ENCODE results near the gene OTOF.
A peak's percentile ranks its signal among the peaks of the same experiment; 100 is the strongest.

The OTOF gene

GRCh38 chr2:26495705-26496297, 17.9 kb upstream of the OTOF start:
- DNase-seq = no peak

GRCh38 chr2:26494891-26495290, 17.0 kb upstream of the OTOF start:
- no peak for DNase-seq

- no peak for DNase-seq
Observed at GRCh38 chr2:26494199-26494598, 16.3 kb upstream of the OTOF start.

- DNase-seq = no peak
Observed at GRCh38 chr2:26493566-26493965, 15.6 kb upstream of the OTOF start.

DNA sequence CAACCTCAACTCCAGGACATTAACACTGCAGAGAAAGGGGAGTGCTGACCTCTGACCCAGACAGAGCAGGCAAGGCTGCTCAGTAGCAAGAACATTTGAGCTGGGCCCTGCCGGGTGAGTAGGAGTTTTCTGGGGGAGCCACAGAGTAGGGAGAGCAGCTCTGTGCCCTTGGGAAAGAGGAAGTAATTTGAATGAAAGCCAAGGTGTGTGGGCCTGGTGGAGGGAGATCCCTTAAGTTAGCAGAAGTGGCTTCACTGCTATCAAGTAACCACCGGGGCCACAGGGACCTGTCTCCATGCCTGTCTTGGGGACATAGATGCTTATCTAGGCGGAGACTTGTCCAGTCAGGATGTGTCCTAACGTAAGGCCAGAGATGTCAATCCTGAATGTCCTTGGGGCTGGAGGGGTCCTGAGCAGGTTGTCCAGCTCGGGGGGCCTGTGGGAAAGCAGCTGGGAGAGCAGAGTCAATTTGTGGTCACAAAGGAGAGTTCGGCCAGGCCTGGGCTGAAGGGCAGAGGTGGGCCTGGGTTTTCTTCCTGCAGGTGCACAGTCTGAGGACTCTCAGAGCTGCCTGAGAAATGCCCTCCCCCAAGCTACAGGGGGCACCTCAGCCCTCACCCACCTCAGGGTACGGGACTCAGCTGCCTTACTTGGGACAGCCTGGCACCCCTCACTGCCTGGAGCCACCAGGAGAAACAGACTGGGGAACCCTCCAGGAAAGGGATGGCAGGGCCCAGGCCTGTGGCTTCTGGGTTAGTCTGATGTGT, 15.0 kb upstream of the OTOF start:
- peak; percentile 8 for DNase-seq

DNA sequence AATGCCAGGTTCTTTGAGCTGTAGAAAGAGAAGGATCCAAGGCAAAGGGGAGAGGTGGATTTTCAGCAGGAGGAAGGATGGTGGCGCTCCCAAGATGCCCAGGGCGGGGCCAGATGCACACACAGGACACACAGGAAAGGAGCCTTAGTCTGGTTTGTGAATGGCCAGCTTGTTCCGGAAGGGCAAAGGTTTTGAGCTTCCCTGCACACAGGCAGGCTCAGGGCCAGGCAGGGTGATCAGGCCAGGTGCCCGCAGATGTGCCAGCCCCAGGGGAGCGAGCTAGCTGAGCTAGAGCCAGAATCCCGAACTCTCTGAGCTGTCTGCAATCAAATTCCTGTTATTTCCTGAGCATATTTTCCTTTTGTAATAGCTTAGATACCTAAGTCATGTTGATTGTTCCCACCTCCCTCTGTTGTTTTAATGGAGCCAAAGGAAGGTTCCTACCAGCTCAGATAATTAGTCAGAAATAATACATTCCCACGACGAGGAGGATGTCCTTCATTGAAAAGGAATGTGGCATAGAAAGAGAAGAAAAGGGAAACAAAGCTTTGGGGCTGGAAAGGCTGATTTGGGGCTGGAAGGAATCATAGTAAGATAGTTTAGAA, 13.7 kb upstream of the OTOF start:
- no peak for DNase-seq

DNA sequence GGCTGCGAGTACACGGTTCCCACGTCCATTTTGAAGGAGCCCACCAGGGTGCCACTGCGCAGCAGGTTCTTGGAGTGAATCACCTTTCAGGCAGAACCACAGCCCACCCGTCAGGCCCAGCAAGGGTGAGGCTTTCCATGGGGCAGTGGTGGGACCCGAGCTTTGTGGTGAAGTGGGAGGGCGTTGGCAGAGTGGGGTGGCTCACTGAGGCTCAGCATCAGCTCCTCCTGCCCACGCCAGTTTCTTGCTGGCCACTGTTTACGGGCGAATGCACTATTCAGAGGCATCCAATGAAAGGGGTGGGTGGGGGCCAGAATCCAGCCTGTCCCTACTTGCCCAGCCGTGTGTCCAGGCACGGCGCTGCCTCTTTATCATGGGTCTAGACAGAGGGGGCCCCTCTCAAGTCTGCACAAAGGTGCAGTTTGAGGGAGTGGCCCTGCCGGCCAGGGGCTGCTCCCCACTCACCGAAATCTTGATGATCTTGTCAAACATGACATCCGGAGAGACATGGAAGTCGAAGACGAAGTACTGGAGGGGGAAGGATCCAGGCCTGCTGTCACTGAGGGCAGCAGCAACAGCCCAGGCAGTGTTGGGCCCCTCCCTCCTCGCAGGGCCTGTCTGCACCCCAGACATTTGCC, 11.4 kb upstream of the OTOF start:
- no peak for DNase-seq

- no peak for DNase-seq
Observed at GRCh38 chr2:26488463-26489212, 10.7 kb upstream of the OTOF start.

- no peak for DNase-seq
Observed at GRCh38 chr2:26487192-26487591, 9.3 kb upstream of the OTOF start.

GRCh38 chr2:26486789-26487188, 8.9 kb upstream of the OTOF start:
- no peak for DNase-seq

- DNase-seq = no peak
Observed at GRCh38 chr2:26485725-26486418, 7.9 kb upstream of the OTOF start.

- no peak for DNase-seq
Observed at GRCh38 chr2:26485099-26485498, 7.2 kb upstream of the OTOF start.

- DNase-seq = no peak
Observed at GRCh38 chr2:26484579-26484978, 6.7 kb upstream of the OTOF start.

- DNase-seq = no peak
Observed at GRCh38 chr2:26483957-26484565, 6.1 kb upstream of the OTOF start.

DNA sequence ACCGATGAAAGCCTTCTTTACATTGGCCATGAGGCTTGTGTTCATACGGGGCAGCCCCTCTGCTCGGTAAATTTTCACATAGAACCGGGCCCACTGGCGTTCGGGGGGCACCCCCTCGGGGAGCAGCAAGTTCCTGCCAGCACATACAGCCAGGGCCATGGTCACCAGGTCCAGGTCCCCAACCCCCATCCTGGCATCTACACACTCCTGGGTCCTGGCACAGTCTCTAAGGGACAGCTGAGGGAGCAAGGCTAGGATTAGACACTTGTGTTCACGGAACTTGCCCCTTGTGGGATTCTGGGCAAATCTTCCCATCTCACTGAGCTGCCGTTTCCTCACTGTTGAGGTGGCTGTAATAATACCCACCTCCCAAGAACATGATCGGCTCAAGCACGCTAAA, 5.6 kb upstream of the OTOF start:
- no peak for DNase-seq

GRCh38 chr2:26483027-26483326, 5.1 kb upstream of the OTOF start:
- DNase-seq = no peak

DNA sequence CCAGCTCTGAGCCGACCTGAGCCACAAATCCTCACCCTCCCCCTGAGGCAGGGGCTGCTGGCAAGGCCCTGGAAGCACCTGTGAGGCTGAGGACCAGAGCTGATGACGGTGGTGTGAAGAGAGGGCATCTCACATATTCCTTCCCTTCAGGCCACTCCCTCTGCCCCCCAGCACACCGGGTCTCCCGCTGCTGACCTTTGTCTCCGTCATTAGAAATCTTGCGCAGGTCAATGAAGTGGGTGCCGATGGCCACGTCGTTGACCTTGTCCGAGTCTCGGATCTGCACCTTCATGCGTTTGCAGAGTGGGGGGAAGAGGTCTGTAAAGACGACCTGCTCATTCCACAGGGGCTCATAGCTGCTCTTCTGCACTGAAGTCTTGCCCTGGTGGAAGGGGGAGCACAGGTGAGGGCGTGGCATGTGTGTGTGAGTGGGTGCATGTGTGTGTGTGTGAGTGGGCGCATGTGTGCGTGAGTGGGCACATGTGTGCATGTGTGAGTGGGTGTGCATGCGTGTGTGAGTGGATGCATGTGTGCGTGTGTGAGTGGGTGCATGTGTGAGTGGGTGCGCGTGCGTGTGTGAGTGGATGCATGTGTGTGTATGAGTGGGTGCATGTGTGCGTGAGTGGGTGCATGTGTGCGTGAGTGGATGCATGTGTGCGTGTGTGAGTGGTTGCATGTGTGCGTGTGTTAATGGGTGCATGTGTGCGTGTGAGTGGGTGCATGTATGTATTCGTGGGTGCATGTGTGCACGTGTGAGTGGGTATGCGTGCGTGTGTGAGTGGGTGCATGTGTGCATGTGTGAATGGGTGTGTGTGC, 4.5 kb upstream of the OTOF start:
- DNase-seq = no peak

- DNase-seq = no peak
Observed at GRCh38 chr2:26481706-26482105, 3.8 kb upstream of the OTOF start.

DNA sequence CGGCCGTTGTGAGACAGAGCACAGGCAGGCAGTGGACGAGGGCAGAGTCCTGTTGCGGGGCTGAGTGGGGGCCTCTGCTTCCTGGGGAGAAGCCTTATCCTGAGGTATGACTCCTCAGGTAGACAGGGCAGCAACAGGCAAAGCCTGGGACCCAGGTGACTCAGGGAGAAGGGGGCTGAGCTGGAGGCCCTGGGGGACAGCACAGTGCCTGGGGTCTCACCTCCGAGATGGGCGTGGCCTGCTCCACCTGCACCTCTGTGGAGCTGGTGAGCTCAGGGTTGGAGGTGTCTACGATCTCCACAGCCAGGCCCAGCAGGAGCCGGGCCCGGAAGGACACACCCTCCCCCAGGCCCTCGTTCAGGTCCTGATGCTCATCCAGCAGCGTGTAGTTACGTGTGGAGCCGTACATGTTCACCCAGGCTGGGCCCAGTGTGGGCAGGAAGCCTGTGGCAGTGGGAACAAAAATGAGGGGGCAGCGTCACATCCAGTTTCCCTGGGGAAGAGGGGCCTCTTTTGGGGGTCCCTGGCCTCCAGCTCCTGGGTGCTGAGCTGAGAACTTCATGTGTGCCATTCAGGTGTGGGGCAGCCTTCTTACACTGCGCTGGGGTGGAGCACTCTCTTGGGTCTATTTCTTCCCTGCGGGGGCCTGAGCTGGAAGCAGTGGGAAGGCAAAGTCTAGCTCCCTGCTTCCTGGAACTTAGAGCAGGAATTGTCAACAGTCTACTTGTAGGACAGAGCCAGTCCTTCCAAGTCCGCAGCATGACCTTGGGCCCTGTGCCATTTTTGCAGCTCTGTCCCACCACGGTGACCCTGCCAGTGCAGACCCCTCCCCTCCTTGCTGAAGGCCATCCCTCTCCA, 2.9 kb upstream of the OTOF start:
- no peak for DNase-seq

DNA sequence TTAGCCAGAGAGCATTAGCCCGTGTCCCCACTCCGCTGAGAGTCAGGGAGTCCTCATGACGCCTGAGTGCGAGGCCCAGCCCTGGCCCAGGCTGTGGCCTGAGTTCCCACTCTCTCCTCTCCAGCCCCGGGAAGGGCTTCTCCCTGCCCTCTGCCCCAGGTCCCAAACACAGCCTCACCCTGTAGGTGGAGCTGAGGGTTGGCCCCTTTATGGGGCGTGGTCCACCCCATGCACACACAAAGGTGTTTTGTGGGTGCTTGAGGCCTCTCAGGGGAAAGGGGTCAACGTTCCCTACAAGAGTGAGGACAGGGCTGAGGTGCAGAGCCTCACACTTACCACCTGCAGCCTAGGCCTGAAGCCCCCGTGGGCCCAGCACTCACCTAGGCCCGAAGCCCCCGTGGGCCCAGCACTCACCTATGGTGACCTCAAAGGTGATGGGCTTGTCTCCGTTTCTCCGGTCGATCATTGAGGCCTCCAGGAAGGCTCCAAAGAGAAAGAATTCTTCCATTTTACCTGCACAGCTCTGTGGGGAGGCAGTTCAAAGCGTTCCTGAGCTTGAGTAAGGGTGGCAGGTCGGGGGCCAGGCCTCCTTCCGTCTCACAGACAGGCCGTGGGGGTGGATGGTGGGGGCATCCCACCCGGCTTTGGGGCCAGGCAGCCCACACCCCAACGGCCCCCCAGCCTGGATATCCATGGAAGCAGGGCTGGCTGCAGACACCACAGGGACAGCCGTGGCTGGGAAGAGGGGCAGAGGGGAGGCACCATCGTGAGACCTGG, 2.1 kb upstream of the OTOF start:
- no peak for DNase-seq
